Transverse colon (tissue), 4 donors: Measurements from ENCODE around the gene ITGB8.

Experiments used
- EP300 ChIP-seq: sonication (generic); formaldehyde crosslinking; IDR thresholded peaks from one replicate; pipeline ENCODE4 v1.6.1; 2017; ENCODE audit warnings: antibody characterized with exemption, low read depth
- POLR2AphosphoS5 ChIP-seq, 3 donors: sonication (generic); formaldehyde crosslinking; IDR thresholded peaks; one replicate each; pipeline ENCODE4 v1.6.1; 2016; ENCODE audit warnings: antibody characterized with exemption in 3 of 3
- TF ChIP-seq, protein P1 (sequence below), 5 experiments: fragments of 200-600 bp in 3 of 5; fragments of 450-650 bp in 2 of 5; sonication (generic) in 3 of 5; IDR thresholded peaks; 1 replicate in 2 of 5; 2 replicates in 3 of 5; pipeline ENCODE4 v1.5.1; 2016 to 2017; ENCODE audit warnings: antibody characterized with exemption in 5 of 5, inconsistent platforms in 3 of 5, mild to moderate bottlenecking in 2 of 5, moderate library complexity in 1 of 5

DNA sequence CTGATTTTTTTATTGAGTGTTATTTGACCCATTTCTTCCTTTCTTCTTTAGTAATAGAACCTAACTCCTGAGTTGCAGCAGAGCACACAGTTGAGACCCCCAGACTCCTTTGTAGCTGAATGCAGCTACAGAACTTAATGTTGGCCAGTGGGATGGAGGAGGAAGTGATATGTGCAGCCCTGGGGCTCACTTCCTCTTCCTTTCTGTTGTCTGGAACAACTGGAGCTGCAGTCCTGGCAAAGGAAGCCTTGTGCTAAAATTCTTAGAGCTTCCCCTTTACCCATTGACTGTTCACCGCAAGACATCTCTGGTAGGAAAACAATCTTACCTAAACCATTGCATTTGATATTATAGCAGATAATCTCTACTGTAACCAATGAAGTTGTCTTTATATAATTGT lies 86.6 kb downstream of the ITGB8 start:
- TF ChIP-seq POLR2AphosphoS5 (IDR thresholded peaks at IDR 0.05) (no peak), EP300 (no peak)
- TF ChIP-seq, protein P1, sequence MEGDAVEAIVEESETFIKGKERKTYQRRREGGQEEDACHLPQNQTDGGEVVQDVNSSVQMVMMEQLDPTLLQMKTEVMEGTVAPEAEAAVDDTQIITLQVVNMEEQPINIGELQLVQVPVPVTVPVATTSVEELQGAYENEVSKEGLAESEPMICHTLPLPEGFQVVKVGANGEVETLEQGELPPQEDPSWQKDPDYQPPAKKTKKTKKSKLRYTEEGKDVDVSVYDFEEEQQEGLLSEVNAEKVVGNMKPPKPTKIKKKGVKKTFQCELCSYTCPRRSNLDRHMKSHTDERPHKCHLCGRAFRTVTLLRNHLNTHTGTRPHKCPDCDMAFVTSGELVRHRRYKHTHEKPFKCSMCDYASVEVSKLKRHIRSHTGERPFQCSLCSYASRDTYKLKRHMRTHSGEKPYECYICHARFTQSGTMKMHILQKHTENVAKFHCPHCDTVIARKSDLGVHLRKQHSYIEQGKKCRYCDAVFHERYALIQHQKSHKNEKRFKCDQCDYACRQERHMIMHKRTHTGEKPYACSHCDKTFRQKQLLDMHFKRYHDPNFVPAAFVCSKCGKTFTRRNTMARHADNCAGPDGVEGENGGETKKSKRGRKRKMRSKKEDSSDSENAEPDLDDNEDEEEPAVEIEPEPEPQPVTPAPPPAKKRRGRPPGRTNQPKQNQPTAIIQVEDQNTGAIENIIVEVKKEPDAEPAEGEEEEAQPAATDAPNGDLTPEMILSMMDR (IDR thresholded peaks at IDR 0.05), result no peak
